Erythroblast (primary cell): ENCODE data around the gene EMC1.

Experiments used
- GATA1 ChIP-seq: IDR thresholded peaks from 2 replicates; pipeline ENCODE4 v1.6.1; 2011; ENCODE audit warnings: low read depth, mild to moderate bottlenecking, control low read depth, low read length, moderate library complexity
- POLR2A ChIP-seq: IDR thresholded peaks from 2 replicates; pipeline ENCODE4 v1.6.1; 2011; ENCODE audit warnings: mild to moderate bottlenecking, low read length

- TF ChIP-seq POLR2A (no peak), GATA1 (no peak)
Observed at GRCh38 chr1:19189270-19189669, 62.1 kb downstream of the EMC1 start.
